GM13977 (cell line): Measurements from ENCODE around the gene PDE4B.

ENCODE experiments used
- DNase-seq: peaks from one replicate; pipeline ENCODE4 v3.0.0; 2012; ENCODE audit warnings: low spot score
- CTCF ChIP-seq: IDR thresholded peaks from 2 replicates; pipeline ENCODE4 v1.5.1; 2012; ENCODE audit warnings: mild to moderate bottlenecking, control low read depth; ENCODE audit not compliant: insufficient read depth; ENCODE audit errors: extremely low read depth, missing control alignments
- in situ Hi-C: fragments of 300-500 bp; cut with MboI; formaldehyde crosslinking; loops from one replicate; pipeline ENCODE4 v1.12.0; 2022; ENCODE audit warnings: low sequenced_read_pairs, low pct_unique_long_range_greater_than_20kb, mixed read lengths, inconsistent platforms; ENCODE audit not compliant: unreplicated experiment

The PDE4B gene

GRCh38 chr1:66248746-66249145 is 456.1 kb downstream of the PDE4B start:
- TF ChIP-seq CTCF, result no peak
- no peak for DNase-seq
- in situ Hi-C loops, result loop anchor here (10.0 to 25.0 kb wide), 3 partner anchors 284 to 1036 kb away; no protein-coding TSS in a partner anchor

DNA sequence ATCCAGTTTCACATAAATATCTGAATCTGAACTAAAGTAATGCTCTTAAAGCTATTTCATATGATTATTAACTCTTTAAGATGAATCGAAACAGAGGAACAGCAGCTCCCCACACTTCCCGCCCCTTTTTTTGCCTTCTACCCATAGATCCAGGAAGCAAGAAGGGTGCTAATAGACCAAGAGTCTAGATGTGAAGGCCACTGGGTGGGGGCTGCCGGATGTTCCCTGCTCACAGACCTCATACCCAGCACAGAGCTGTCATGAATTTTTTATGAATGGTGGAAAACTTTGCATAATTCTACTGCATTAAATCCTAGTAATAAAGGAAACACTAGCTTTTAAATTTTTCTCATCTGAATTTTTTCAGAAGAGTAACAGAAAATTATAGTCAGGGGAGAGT is 457.4 kb downstream of the PDE4B start:
- DNase-seq, result no peak
- TF ChIP-seq CTCF, result no peak
- in situ Hi-C loops, result loop anchor here (5.0 to 10.0 kb wide), 2 partner anchors 95 to 192 kb away; no protein-coding TSS in a partner anchor

DNA sequence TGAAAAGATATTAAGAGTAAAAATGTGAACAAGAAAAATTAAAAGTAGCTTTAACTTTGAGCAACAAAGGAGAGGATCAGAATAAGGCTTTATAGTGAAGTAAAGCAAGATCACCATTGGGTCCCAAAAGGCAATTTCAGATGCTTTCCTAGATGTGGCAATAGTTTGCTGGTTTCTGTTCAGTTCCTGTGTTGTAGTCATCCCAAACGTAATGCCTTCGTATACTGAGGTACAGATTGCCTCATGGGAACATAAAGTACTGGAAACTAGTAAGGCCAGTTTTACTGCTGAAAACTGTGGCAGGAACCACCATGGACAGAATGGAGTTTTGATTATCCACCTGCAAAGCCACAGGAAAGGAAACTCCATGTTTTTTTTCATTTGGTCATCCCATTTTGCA is 457.8 kb downstream of the PDE4B start:
- in situ Hi-C loops, result loop anchor here (5.0 to 10.0 kb wide), 2 partner anchors 94 to 192 kb away; no protein-coding TSS in a partner anchor
- no peak for DNase-seq
- TF ChIP-seq CTCF, result no peak

DNA sequence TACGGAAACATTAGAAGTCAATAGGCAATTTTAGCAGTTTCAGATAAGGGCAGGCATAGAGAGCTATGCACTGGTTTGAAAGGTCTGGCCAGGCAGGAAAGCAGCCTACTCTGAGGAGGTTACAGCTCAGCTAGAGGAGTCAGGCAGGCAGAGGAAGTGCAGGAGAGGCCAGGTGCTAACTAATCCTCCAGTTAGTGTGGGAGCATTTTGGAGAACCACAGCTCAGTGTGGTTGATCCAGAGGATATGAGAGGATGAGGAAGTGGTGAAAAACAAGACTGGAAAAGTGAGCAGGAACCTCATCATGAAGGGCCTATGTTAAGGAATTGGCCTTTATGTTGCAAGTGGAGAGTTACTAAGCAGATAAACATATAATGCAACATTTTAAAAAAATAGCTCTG is 458.9 kb downstream of the PDE4B start:
- no peak for TF ChIP-seq CTCF
- no peak for DNase-seq
- in situ Hi-C loops, result loop anchor here (5.0 to 10.0 kb wide), 2 partner anchors 93 to 191 kb away; no protein-coding TSS in a partner anchor

DNA sequence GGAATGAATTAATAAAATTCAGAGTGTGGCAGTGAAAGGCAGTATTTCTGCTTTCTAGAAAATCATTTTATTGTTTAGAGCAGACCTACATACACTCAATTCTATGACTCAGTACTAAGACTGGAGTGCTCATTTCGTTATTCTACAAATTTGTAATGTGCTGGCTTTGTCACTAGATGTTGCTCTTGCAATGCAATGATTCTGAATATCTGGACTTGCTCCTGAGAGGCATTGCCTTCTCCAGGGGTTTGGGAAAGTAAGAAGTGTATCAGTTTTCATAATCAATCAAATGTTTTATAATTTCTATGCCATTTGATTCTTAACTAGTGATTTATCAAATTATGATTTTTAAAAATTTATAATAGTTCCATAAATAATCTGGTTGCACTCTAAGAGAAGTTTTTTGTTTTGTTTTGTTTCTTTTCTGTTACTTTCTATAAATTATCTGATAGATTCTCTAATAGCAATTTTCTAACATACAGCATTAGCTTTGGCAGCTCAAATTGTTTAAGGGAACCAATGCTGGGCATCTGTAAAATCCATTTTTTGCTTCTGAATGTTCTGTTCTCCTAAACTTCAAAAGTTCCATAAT is 460.7 kb downstream of the PDE4B start:
- TF ChIP-seq CTCF, result peak; percentile 81
- peak; percentile 40 for DNase-seq
- in situ Hi-C loops, result loop anchor here (5.0 to 10.0 kb wide), 2 partner anchors 91 to 189 kb away; no protein-coding TSS in a partner anchor

DNA sequence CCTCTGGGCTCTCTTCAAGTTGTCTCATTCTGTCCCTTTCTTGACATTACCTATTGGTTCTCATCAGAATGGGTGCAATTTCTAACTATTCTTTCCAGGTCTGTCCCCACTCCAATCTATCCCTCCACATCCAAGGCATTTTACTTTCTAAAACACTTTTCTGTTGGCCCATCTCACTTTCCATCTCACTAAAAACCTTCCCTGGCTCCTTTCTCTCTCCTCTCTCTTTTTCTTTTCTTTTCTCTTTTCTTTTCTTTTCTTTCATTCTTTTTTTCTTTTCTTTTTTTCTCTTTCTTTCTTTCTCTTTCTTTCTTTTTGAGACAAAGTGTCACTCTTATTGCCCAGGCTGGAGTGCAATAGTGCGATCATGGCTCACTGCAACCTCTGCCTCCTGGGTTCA is 462.1 kb downstream of the PDE4B start:
- TF ChIP-seq CTCF, result no peak
- in situ Hi-C loops, result loop anchor here (5.0 to 10.0 kb wide), 2 partner anchors 90 to 188 kb away; no protein-coding TSS in a partner anchor
- no peak for DNase-seq
